ENCODE data around the gene TSPAN2.
"Not testable (repeated sequence)": the region's sequence is repeated elsewhere in the genome, so short reads cannot be mapped to it uniquely, and the experiment has no call there.

The TSPAN2 gene

DNA sequence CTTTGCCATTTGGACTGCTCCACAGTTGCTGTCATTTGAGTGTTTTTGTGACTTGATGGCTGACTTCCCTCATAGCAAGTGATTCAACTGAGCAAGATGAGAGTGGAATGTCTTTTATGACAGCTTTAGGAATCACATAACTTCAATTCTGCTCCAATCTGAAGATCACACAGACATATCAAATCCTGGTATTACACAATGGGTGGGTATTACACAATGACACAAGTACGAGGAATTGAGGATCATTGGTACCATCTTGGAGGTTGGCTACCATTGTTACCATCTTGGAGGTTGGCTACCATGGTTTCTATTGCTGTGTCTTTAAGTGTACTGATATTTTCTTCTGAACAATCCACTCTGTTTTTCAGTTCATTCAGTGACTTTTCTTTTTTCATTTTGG, 68.2 kb downstream of the TSPAN2 start:
- Histone ChIP-seq H3K36me3 (replicated peaks; ENCODE audit: low read depth, low read length) (no peaks in the 10 kb centered on the region), H3K27me3 (ENCODE audit: low read depth, low read length) (no peaks in the 10 kb centered on the region), H3K79me2 (ENCODE audit: low read length) (no peaks in the 10 kb centered on the region), H3K27ac (ENCODE audit: low read length) (no peak overlapping the region), H4K20me1 (ENCODE audit: insufficient read depth, low read length) (no peaks in the 10 kb centered on the region), H3K9me3 (ENCODE audit: insufficient read depth, low read length) (no peaks in the 10 kb centered on the region), H3K4me3 (ENCODE audit: low read length) (no peak overlapping the region), H3K4me2 (ENCODE audit: low read length) (no peak overlapping the region), H3K9ac (ENCODE audit: low read length) (no peak overlapping the region), H2AFZ (ENCODE audit: low read depth, low read length) (no peak overlapping the region), H3K4me1 (ENCODE audit: low read length) (no peaks in the 10 kb centered on the region)
- TF ChIP-seq EZH2phosphoT487 (IDR thresholded peaks at IDR 0.05; ENCODE audit: low read depth) = no peak
- TF ChIP-seq, protein P1, sequence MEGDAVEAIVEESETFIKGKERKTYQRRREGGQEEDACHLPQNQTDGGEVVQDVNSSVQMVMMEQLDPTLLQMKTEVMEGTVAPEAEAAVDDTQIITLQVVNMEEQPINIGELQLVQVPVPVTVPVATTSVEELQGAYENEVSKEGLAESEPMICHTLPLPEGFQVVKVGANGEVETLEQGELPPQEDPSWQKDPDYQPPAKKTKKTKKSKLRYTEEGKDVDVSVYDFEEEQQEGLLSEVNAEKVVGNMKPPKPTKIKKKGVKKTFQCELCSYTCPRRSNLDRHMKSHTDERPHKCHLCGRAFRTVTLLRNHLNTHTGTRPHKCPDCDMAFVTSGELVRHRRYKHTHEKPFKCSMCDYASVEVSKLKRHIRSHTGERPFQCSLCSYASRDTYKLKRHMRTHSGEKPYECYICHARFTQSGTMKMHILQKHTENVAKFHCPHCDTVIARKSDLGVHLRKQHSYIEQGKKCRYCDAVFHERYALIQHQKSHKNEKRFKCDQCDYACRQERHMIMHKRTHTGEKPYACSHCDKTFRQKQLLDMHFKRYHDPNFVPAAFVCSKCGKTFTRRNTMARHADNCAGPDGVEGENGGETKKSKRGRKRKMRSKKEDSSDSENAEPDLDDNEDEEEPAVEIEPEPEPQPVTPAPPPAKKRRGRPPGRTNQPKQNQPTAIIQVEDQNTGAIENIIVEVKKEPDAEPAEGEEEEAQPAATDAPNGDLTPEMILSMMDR (IDR thresholded peaks at IDR 0.05; ENCODE audit: low read depth, low read length) = no peak

DNA sequence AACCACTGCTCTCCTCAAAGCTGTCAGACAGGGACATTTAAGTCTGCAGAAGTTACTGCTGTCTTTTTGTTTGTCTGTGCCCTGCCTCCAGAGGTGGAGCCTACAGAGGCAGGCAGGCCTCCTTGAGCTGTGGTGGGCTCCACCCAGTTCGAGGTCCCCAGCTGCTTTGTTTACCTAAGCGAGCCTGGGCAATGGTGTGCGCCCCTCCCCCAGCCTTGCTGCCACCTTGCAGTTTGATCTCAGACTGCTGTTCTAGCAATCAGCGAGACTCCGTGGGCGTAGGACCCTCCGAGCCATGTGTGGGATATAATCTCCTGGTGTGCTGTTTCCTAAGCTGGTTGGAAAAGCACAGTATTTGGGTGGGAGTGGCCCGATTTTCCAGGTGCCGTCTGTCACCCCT, 69.8 kb downstream of the TSPAN2 start:
- not testable (repeated sequence) for H2AFZ ChIP-seq (ENCODE audit: low read depth, low read length); H3K27ac ChIP-seq (ENCODE audit: low read length); H3K79me2 ChIP-seq (ENCODE audit: low read length); H3K4me3 ChIP-seq (ENCODE audit: low read length); H3K9me3 ChIP-seq (ENCODE audit: insufficient read depth, low read length); H3K36me3 ChIP-seq (replicated peaks; ENCODE audit: low read depth, low read length); H3K9ac ChIP-seq (ENCODE audit: low read length); H3K4me2 ChIP-seq (ENCODE audit: low read length); H4K20me1 ChIP-seq (ENCODE audit: insufficient read depth, low read length); H3K4me1 ChIP-seq (ENCODE audit: low read length); H3K27me3 ChIP-seq (ENCODE audit: low read depth, low read length)

DNA sequence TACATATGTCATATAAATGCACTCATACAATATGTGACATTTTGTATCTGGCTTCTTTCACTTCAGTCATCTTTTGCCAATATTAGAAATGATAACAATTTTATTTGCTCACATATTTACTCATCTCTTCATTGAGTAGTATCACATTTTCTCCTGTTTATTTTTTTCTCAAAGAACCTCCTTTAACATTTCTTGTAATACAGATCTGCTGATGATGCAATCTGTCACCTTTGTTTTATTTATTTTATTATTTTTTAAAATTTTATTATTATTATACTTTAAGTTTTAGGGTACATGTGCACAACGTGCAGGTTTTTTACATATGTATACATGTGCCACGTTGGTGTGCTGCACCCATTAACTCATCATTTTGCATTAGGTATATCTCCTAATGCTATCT, 75.5 kb downstream of the TSPAN2 start:
- no peaks in the 10 kb centered on the region for H3K9me3 ChIP-seq (ENCODE audit: insufficient read depth, low read length)

DNA sequence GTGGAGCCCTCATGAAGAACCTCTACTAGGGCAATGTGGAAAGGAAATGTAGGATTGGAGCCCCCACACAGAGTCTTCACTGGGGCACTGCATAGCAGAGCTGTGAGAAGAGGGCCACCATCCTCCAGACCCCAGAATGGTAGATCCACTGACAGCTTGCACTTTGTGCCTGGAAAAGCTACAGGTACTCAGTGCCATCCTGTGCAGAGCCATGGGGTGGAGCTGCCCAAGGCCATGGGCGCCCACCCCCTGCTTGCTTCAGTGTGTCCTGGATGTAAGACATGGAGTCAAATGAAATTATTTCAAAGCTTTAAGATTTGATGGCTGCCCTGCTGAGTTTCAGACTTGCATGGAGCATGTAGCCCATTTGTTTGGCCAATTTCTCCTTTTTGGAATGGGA, 76.9 kb downstream of the TSPAN2 start:
- Histone ChIP-seq H3K36me3 (replicated peaks; ENCODE audit: low read depth, low read length) (no peaks in the 10 kb centered on the region), H3K79me2 (ENCODE audit: low read length) (no peaks in the 10 kb centered on the region), H4K20me1 (ENCODE audit: insufficient read depth, low read length) (no peaks in the 10 kb centered on the region), H3K27me3 (ENCODE audit: low read depth, low read length) (no peaks in the 10 kb centered on the region), H3K27ac (ENCODE audit: low read length) (no peak overlapping the region), H3K4me1 (ENCODE audit: low read length) (no peaks in the 10 kb centered on the region), H3K9ac (ENCODE audit: low read length) (no peak overlapping the region), H3K4me2 (ENCODE audit: low read length) (no peak overlapping the region), H2AFZ (ENCODE audit: low read depth, low read length) (no peak overlapping the region), H3K9me3 (ENCODE audit: insufficient read depth, low read length) (no peaks in the 10 kb centered on the region), H3K4me3 (ENCODE audit: low read length) (no peak overlapping the region)
- TF ChIP-seq EZH2phosphoT487 (IDR thresholded peaks at IDR 0.05; ENCODE audit: low read depth) = no peak
- TF ChIP-seq, protein P1 (IDR thresholded peaks at IDR 0.05; ENCODE audit: low read depth, low read length) = no peak

More for the DNA sequence above, 75.5 kb downstream of the TSPAN2 start:
- no peak overlapping the region for H3K4me2 ChIP-seq (ENCODE audit: low read length)
- no peaks in the 10 kb centered on the region for H3K36me3 ChIP-seq (replicated peaks; ENCODE audit: low read depth, low read length)
- H3K4me1 ChIP-seq (ENCODE audit: low read length) = no peaks in the 10 kb centered on the region
- TF ChIP-seq, protein P1 (IDR thresholded peaks at IDR 0.05; ENCODE audit: low read depth, low read length) = no peak
- TF ChIP-seq EZH2phosphoT487 (IDR thresholded peaks at IDR 0.05; ENCODE audit: low read depth) = no peak
- H3K27me3 ChIP-seq (ENCODE audit: low read depth, low read length) = no peaks in the 10 kb centered on the region
- no peak overlapping the region for H3K27ac ChIP-seq (ENCODE audit: low read length)
- no peak overlapping the region for H3K4me3 ChIP-seq (ENCODE audit: low read length)
- no peaks in the 10 kb centered on the region for H3K79me2 ChIP-seq (ENCODE audit: low read length)
- no peak overlapping the region for H2AFZ ChIP-seq (ENCODE audit: low read depth, low read length)
- H4K20me1 ChIP-seq (ENCODE audit: insufficient read depth, low read length) = no peaks in the 10 kb centered on the region
- no peak overlapping the region for H3K9ac ChIP-seq (ENCODE audit: low read length)

DNA sequence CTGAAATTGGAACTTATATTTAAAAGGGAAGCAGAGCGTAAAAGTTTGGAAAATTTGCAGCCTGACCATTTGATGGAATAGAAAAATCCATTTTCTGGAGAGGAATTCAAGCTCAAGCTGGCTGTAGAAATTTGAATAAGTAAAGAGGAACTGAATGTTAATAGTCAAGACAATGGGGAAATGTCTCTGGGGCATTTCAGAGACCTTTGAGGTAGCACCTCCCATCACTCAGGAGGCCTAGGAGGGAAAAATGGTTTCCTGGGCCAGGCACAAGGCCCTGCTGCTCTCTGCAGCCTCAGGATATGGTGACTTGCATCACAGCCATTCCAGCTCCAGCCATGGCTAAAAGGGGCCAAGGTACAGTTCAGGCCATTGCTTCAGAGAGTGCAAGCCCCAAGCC, 77.3 kb downstream of the TSPAN2 start:
- H3K36me3 ChIP-seq (replicated peaks; ENCODE audit: low read depth, low read length) = no peaks in the 10 kb centered on the region
- TF ChIP-seq, protein P1 (IDR thresholded peaks at IDR 0.05; ENCODE audit: low read depth, low read length) = no peak
- no peak for TF ChIP-seq EZH2phosphoT487 (IDR thresholded peaks at IDR 0.05; ENCODE audit: low read depth)
- H3K9me3 ChIP-seq (ENCODE audit: insufficient read depth, low read length) = no peaks in the 10 kb centered on the region
- H3K4me1 ChIP-seq (ENCODE audit: low read length) = no peaks in the 10 kb centered on the region
- no peak overlapping the region for H2AFZ ChIP-seq (ENCODE audit: low read depth, low read length)
- H3K4me3 ChIP-seq (ENCODE audit: low read length) = no peak overlapping the region
- H3K27ac ChIP-seq (ENCODE audit: low read length) = no peak overlapping the region
- H3K27me3 ChIP-seq (ENCODE audit: low read depth, low read length) = no peaks in the 10 kb centered on the region
- H3K4me2 ChIP-seq (ENCODE audit: low read length) = no peak overlapping the region
- no peaks in the 10 kb centered on the region for H3K79me2 ChIP-seq (ENCODE audit: low read length)
- H3K9ac ChIP-seq (ENCODE audit: low read length) = no peak overlapping the region
- no peaks in the 10 kb centered on the region for H4K20me1 ChIP-seq (ENCODE audit: insufficient read depth, low read length)

All from OCI-LY3 (cell line).